H1 (cell line): ENCODE measurements around the gene RHOU. TPM values are rescaled to one million over a fixed set of nuclear protein-coding genes. Genes with fewer than 3 reads are reported as not detected.

ENCODE experiments used
- CTCF ChIA-PET: fragments of 300-600 bp; sonication (Branson Sonifier 250); formaldehyde crosslinking; loops from one replicate; lab custom pipeline; 2021; ENCODE audit not compliant: partially characterized antibody; lab: Charles Lee
- POLR2A ChIA-PET: fragments of 300-600 bp; sonication (Branson Sonifier 250); formaldehyde crosslinking; loops from one replicate; lab custom pipeline; 2021; ENCODE audit warnings: inconsistent platforms; ENCODE audit not compliant: partially characterized antibody; lab: Charles Lee
- DNase-seq, 2 experiments: peaks; one replicate each; pipeline versions ENCODE4 v3.0.0 to v3.0.0-alpha.2; 2010 to 2022; ENCODE audit warnings: low spot score in 2 of 2, low read depth in 1 of 2, mixed read lengths in 1 of 2
- FAIRE-seq: peaks from 2 replicates; lab custom pipeline; 2011; peaks lifted over from hg19 to GRCh38; lab: Jason Lieb, UNC
- H2AFZ ChIP-seq: 2 replicates; pipeline ENCODE4 v1.8.1; 2012; ENCODE audit warnings: low read length, inconsistent platforms
- H2AK5ac ChIP-seq: 2 replicates; pipeline ENCODE4 v1.6.1; 2013; ENCODE audit warnings: low read depth, low read length
- H2BK120ac ChIP-seq: replicated peaks from 2 replicates; pipeline ENCODE3; 2013; ENCODE audit warnings: low read depth, low read length, inconsistent platforms
- H2BK12ac ChIP-seq: 2 replicates; pipeline ENCODE4 v1.6.1; 2013; ENCODE audit warnings: low read depth, low read length
- H2BK15ac ChIP-seq: 2 replicates; pipeline ENCODE4 v1.6.1; 2013; ENCODE audit warnings: low read length
- H2BK20ac ChIP-seq: 2 replicates; pipeline ENCODE4 v1.6.1; 2013; ENCODE audit warnings: low read length
- H2BK5ac ChIP-seq: 2 replicates; pipeline ENCODE4 v1.6.1; 2013; ENCODE audit warnings: low read depth, low read length
- H3K14ac ChIP-seq: 2 replicates; pipeline ENCODE4 v1.6.1; 2013; ENCODE audit warnings: inconsistent platforms; ENCODE audit not compliant: insufficient read length
- H3K18ac ChIP-seq: 2 replicates; pipeline ENCODE4 v1.6.1; 2013; ENCODE audit warnings: low read length; ENCODE audit errors: extremely low read depth
- H3K23ac ChIP-seq: 2 replicates; pipeline ENCODE4 v1.6.1; 2013; ENCODE audit warnings: inconsistent platforms; ENCODE audit not compliant: insufficient read length
- H3K23me2 ChIP-seq: 2 replicates; pipeline ENCODE4 v1.6.1; 2013; ENCODE audit warnings: low read depth, low read length
- H3K27ac ChIP-seq: 2 replicates; pipeline ENCODE4 v1.6.1; 2011; ENCODE audit warnings: low read depth, low read length, inconsistent platforms
- H3K27me3 ChIP-seq, 4 experiments: replicated peaks in 1 of 4; 1 replicate in 1 of 4; 2 replicates in 3 of 4; pipeline versions ENCODE4 v1.6.1 to v1.8.1; 2011 to 2013; ENCODE audit warnings: low read length in 3 of 4, mild to moderate bottlenecking in 3 of 4, inconsistent platforms in 2 of 4, mixed read lengths in 2 of 4, moderate library complexity in 1 of 4; ENCODE audit not compliant: control insufficient read depth in 3 of 4, insufficient read depth in 3 of 4; ENCODE audit errors: extremely low read depth in 1 of 4
- H3K36me3 ChIP-seq, 4 experiments: 2 replicates each; pipeline versions ENCODE4 v1.6.1 to v1.8.1; 2011 to 2013; ENCODE audit warnings: mild to moderate bottlenecking in 4 of 4, low read length in 3 of 4, moderate library complexity in 2 of 4, control low read depth in 1 of 4, inconsistent platforms in 1 of 4; ENCODE audit not compliant: insufficient read depth in 4 of 4, control insufficient read depth in 2 of 4
- H3K4ac ChIP-seq: replicated peaks from 2 replicates; pipeline ENCODE3; 2013; ENCODE audit warnings: low read length, low read depth, mixed read lengths, inconsistent platforms; ENCODE audit not compliant: insufficient read length
- H3K4me1 ChIP-seq, 4 experiments: replicated peaks in 1 of 4; 1 replicate in 1 of 4; 2 replicates in 3 of 4; pipeline versions ENCODE4 v1.6.1 to v1.8.1; 2011 to 2013; ENCODE audit warnings: low read length in 3 of 4, inconsistent platforms in 2 of 4, mixed read lengths in 1 of 4; ENCODE audit not compliant: insufficient read depth in 4 of 4, control insufficient read depth in 3 of 4
- H3K4me2 ChIP-seq, 2 experiments: 2 replicates each; pipeline versions ENCODE4 v1.6.1 to v1.8.1; 2011 to 2013; ENCODE audit warnings: low read depth in 2 of 2, low read length in 2 of 2, control low read depth in 1 of 2, inconsistent platforms in 1 of 2, mild to moderate bottlenecking in 1 of 2; ENCODE audit not compliant: insufficient read depth in 1 of 2
- H3K4me3 ChIP-seq, 4 experiments: fragments of 200-600, 300-600 bp in 1 of 4; sonication (generic), shearing (Covaris generic), sonication (Bioruptor Twin) in 1 of 4; 2 replicates each; pipeline versions ENCODE4 v1.5.1 to v1.8.1; 2011 to 2016; ENCODE audit warnings: low read length in 4 of 4, low read depth in 3 of 4, control low read depth in 2 of 4, inconsistent platforms in 2 of 4, mild to moderate bottlenecking in 2 of 4, mixed read lengths in 1 of 4, moderate library complexity in 1 of 4; ENCODE audit not compliant: insufficient read depth in 2 of 4; ENCODE audit errors: extremely low read depth in 1 of 4
- H3K56ac ChIP-seq: replicated peaks from 2 replicates; pipeline ENCODE3; 2013; ENCODE audit warnings: low read depth, mild to moderate bottlenecking, mixed read lengths, low read length, inconsistent platforms; ENCODE audit not compliant: insufficient read length
- H3K79me1 ChIP-seq: 2 replicates; pipeline ENCODE4 v1.6.1; 2013; ENCODE audit warnings: low read depth, low read length, control low read depth
- H3K79me2 ChIP-seq, 2 experiments: 2 replicates each; pipeline versions ENCODE4 v1.6.1 to v1.8.1; 2012 to 2013; ENCODE audit warnings: low read length in 2 of 2, mild to moderate bottlenecking in 2 of 2, inconsistent platforms in 1 of 2; ENCODE audit not compliant: insufficient read depth in 2 of 2, control insufficient read depth in 1 of 2
- H3K9ac ChIP-seq, 4 experiments: replicated peaks in 1 of 4; 1 replicate in 1 of 4; 2 replicates in 3 of 4; pipeline versions ENCODE4 v1.6.1 to v1.8.1; 2011 to 2013; ENCODE audit warnings: low read depth in 3 of 4, low read length in 3 of 4, control low read depth in 2 of 4, mild to moderate bottlenecking in 2 of 4, moderate library complexity in 2 of 4, inconsistent platforms in 1 of 4; ENCODE audit errors: extremely low read depth in 1 of 4
- H3K9me3 ChIP-seq, 2 experiments: 2 replicates each; pipeline versions ENCODE4 v1.6.1 to v1.8.1; 2012 to 2013; ENCODE audit warnings: mild to moderate bottlenecking in 2 of 2, moderate library complexity in 2 of 2, control low read depth in 1 of 2, inconsistent platforms in 1 of 2, low read depth in 1 of 2, low read length in 1 of 2, mixed read lengths in 1 of 2; ENCODE audit not compliant: insufficient read depth in 2 of 2
- H4K20me1 ChIP-seq, 2 experiments: replicated peaks in 1 of 2; 2 replicates each; pipeline versions ENCODE3 to v1.8.1; 2011 to 2013; ENCODE audit warnings: inconsistent platforms in 2 of 2, low read length in 2 of 2, mild to moderate bottlenecking in 1 of 2; ENCODE audit not compliant: insufficient read depth in 2 of 2, control insufficient read depth in 1 of 2
- H4K5ac ChIP-seq: 2 replicates; pipeline ENCODE4 v1.6.1; 2013; ENCODE audit warnings: low read length, low read depth, mixed read lengths, inconsistent platforms; ENCODE audit not compliant: insufficient read length
- H4K8ac ChIP-seq: 2 replicates; pipeline ENCODE4 v1.8.0; 2013; ENCODE audit warnings: mild to moderate bottlenecking, moderate library complexity, low read length, inconsistent platforms; ENCODE audit not compliant: insufficient read depth; ENCODE audit errors: extremely low read depth
- H4K91ac ChIP-seq: replicated peaks from 2 replicates; pipeline ENCODE3; 2013; ENCODE audit warnings: low read length, mixed read lengths, inconsistent platforms; ENCODE audit not compliant: insufficient read length
- BRCA1 ChIP-seq: IDR thresholded peaks from 2 replicates; pipeline ENCODE4 v1.6.1; 2012; ENCODE audit warnings: low read depth, low read length, improper control_type of control experiment
- CHD2 ChIP-seq: IDR thresholded peaks from 2 replicates; pipeline ENCODE4 v1.6.1; 2012; ENCODE audit warnings: low read length, improper control_type of control experiment
- FOSL1 ChIP-seq: IDR thresholded peaks from 2 replicates; pipeline ENCODE4 v1.6.1; 2011; ENCODE audit warnings: mild to moderate bottlenecking, low read depth, low read length, moderate library complexity; ENCODE audit not compliant: insufficient read depth
- SP1 ChIP-seq: IDR thresholded peaks from 2 replicates; pipeline ENCODE4 v1.6.1; 2011; ENCODE audit warnings: low read depth, low read length
- SP4 ChIP-seq: IDR thresholded peaks from 2 replicates; pipeline ENCODE4 v1.6.1; 2012; ENCODE audit warnings: low read length, inconsistent platforms
- WGBS, 2 experiments: shearing (Covaris generic) in 1 of 2; methylation state at CpG; one replicate each; pipeline versions ENCODE4 v1.1.6 to v1.1.7; 2013 to 2015; ENCODE audit warnings: low lambda C conversion rate in 2 of 2, mixed read lengths in 2 of 2, inconsistent platforms in 1 of 2, low coverage in 1 of 2, missing lambda C conversion rate in 1 of 2; ENCODE audit not compliant: insufficient replicate concordance in 2 of 2, insufficient coverage in 1 of 2, insufficient read length in 1 of 2; ENCODE audit errors: extremely low coverage in 1 of 2, missing lambda C conversion rate in 1 of 2; 5-methylcytosine and 5-hydroxymethylcytosine counted together
- polyA plus RNA-seq, 7 experiments: library from polyadenylated mRNA; depleted of rRNA in 3 of 7; stranded (reverse) in 5 of 7; unstranded in 2 of 7; fragments of >200 nt in 5 of 7; fragments of 200-250 nt in 2 of 7; gene quantifications; 1 replicate in 5 of 7; 2 replicates in 1 of 7; 4 replicates in 1 of 7; pipeline versions ENCODE4 v1.2.1 to v1.2.3, GENCODE V29; 2011 to 2013; ENCODE audit warnings: missing spikeins in 2 of 7, mixed read lengths in 2 of 7
- total RNA-seq: library from RNA; stranded (reverse); fragmentation: NEBNext Ultra II Directional; extraction: Animal tissue kit (Norgen Biotek cat#: 25700); gene quantifications from 2 replicates; pipeline ENCODE4 v1.2.1, GENCODE V29; 2021
- TF ChIP-seq, protein P1 (sequence below): IDR thresholded peaks from 2 replicates; pipeline ENCODE4 v1.6.1; 2012; ENCODE audit warnings: low read length, inconsistent platforms

Gene RHOU
- total and polyA plus RNA-seq, 2 of the 8 experiments (the other 6 are each of a cell fraction or from before 2014, with no cell fraction given): 3.0 to 3.4 TPM

DNA sequence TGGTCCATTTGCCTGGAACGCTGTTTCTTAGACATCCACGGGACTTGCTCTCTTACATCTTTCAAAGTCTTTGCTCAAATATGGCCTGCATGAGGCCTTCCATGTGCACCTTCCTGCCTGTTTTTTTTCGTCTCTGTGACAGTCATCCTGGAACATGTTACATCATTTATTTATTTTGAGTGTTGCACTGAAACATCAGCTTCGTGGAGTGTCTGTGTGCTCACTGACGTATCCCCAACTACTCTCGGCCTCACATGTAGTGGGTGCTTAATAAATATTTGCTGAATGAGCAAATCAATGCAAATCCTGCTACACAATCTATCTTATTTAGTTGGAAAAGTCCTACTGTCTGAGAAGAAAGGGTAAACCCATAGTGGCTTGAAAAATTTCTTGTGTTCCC lies 11.4 kb upstream of the RHOU start:
- Histone ChIP-seq H3K23me2 (no peaks in the 10 kb centered on the region; the same call in 1 of the 2 replicates), H3K9me3 (no peaks in the 10 kb centered on the region), H3K27me3 (no peaks in the 10 kb centered on the region), H3K79me1 (no peaks in the 10 kb centered on the region), H3K79me2 (no peaks in the 10 kb centered on the region), H2BK20ac (0 out of 2 replicates have a peak overlapping the region, but pooled peaks have one; percentile 56), H3K36me3 (no peaks in the 10 kb centered on the region), H3K4ac (no peak overlapping the region), H3K4me1 (peaks cover 2 to 6% (median 4%) of the 10 kb centered on the region in 4 experiments; a peak in 6 of 7 replicates), H3K23ac (no peak overlapping the region), H4K91ac (no peak overlapping the region), H4K20me1 (no peaks in the 10 kb centered on the region), H2BK5ac (no peak overlapping the region), H3K18ac (peak overlapping the region; percentile 17), H4K8ac (no peak overlapping the region), H2BK120ac (peak overlapping the region; percentile 3), H3K27ac (no peak overlapping the region), H3K9ac (no peak overlapping the region; a peak in 2 of 7 replicates), H3K4me3 (no peak overlapping the region; a peak in 1 of 8 replicates), H3K56ac (no peak overlapping the region), H2BK12ac (0 out of 2 replicates have a peak overlapping the region, but pooled peaks have one; percentile 90), H2AFZ (peak overlapping the region; percentile 30), H2BK15ac (0 out of 2 replicates have a peak overlapping the region, but pooled peaks have one; percentile 22), H3K4me2 (peak overlapping the region in 1 of 2 experiments; percentile 46; a peak in 2 of 4 replicates), H2AK5ac (peak overlapping the region; percentile 71), H3K14ac (no peak overlapping the region), H4K5ac (no peak overlapping the region)
- FAIRE-seq (peak; percentile 55), DNase-seq (no peak)
- POLR2A ChIA-PET: no interaction called here
- CTCF ChIA-PET: interaction anchor here (1.3 kb wide), 1 partner anchor 12 kb away, joined by 3 read pairs; no protein-coding TSS in a partner anchor
- 87% methylated on average over 6 of the region's 6 CpGs; no CpG with 5 or more reads in 1 of the 2 experiments for WGBS, 2 experiments
- TF ChIP-seq CHD2 (no peak), SP1 (no peak), FOSL1 (no peak), SP4 (no peak), BRCA1 (no peak)
- TF ChIP-seq, protein P1, sequence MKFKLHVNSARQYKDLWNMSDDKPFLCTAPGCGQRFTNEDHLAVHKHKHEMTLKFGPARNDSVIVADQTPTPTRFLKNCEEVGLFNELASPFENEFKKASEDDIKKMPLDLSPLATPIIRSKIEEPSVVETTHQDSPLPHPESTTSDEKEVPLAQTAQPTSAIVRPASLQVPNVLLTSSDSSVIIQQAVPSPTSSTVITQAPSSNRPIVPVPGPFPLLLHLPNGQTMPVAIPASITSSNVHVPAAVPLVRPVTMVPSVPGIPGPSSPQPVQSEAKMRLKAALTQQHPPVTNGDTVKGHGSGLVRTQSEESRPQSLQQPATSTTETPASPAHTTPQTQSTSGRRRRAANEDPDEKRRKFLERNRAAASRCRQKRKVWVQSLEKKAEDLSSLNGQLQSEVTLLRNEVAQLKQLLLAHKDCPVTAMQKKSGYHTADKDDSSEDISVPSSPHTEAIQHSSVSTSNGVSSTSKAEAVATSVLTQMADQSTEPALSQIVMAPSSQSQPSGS: no peak
